Endothelial cell (in vitro differentiated cells): Measurements from ENCODE around the gene NOXA1. TPM values are rescaled to one million over a fixed set of nuclear protein-coding genes. Genes with fewer than 3 reads are reported as not detected.

ENCODE experiments used
- DNase-seq: peaks from one replicate; pipeline ENCODE4 v3.0.0; 2021; ENCODE audit warnings: low spot score
- H3K27ac Mint-ChIP-seq: one replicate; pipeline ENCODE4 v1.8.0; 2021; ENCODE audit warnings: mixed read lengths, inconsistent platforms; ENCODE audit not compliant: unreplicated experiment
- H3K27me3 Mint-ChIP-seq: one replicate; pipeline ENCODE4 v1.8.0; 2021; ENCODE audit warnings: mild to moderate bottlenecking, moderate library complexity, mixed read lengths, inconsistent platforms; ENCODE audit not compliant: unreplicated experiment
- H3K36me3 Mint-ChIP-seq: one replicate; pipeline ENCODE4 v1.8.0; 2021; ENCODE audit warnings: mild to moderate bottlenecking, low read depth, mixed read lengths, inconsistent platforms; ENCODE audit not compliant: unreplicated experiment
- H3K4me1 Mint-ChIP-seq: one replicate; pipeline ENCODE4 v1.8.0; 2021; ENCODE audit warnings: mild to moderate bottlenecking, mixed read lengths, inconsistent platforms; ENCODE audit not compliant: unreplicated experiment
- H3K4me3 Mint-ChIP-seq: one replicate; pipeline ENCODE4 v1.8.0; 2021; ENCODE audit warnings: mild to moderate bottlenecking, mixed read lengths, inconsistent platforms; ENCODE audit not compliant: unreplicated experiment
- H3K9me3 Mint-ChIP-seq: one replicate; pipeline ENCODE4 v1.8.0; 2021; ENCODE audit warnings: mixed read lengths, inconsistent platforms; ENCODE audit not compliant: unreplicated experiment
- microRNA-seq: library from miRNA; unstranded; fragments of <30 nt; microRNA quantifications from one replicate; pipeline ENCODE4, GENCODE V29; 2020; ENCODE audit not compliant: unreplicated experiment
- total RNA-seq: library from RNA; stranded (reverse); fragmentation: NEBNext Ultra II Directional; extraction: Animal tissue kit (Norgen Biotek cat#: 25700); gene quantifications from one replicate; pipeline ENCODE4 v1.2.1, GENCODE V29; 2021; ENCODE audit not compliant: unreplicated experiment
- TF ChIP-seq, protein P1 (sequence below): fragments of 200-600 bp; sonication (generic); IDR thresholded peaks from one replicate; pipeline ENCODE4 v1.5.0; 2021; ENCODE audit warnings: antibody characterized with exemption; ENCODE audit not compliant: unreplicated experiment

Gene NOXA1
- total RNA-seq, 1 donor from 2014 or later = 0.36 TPM

DNA sequence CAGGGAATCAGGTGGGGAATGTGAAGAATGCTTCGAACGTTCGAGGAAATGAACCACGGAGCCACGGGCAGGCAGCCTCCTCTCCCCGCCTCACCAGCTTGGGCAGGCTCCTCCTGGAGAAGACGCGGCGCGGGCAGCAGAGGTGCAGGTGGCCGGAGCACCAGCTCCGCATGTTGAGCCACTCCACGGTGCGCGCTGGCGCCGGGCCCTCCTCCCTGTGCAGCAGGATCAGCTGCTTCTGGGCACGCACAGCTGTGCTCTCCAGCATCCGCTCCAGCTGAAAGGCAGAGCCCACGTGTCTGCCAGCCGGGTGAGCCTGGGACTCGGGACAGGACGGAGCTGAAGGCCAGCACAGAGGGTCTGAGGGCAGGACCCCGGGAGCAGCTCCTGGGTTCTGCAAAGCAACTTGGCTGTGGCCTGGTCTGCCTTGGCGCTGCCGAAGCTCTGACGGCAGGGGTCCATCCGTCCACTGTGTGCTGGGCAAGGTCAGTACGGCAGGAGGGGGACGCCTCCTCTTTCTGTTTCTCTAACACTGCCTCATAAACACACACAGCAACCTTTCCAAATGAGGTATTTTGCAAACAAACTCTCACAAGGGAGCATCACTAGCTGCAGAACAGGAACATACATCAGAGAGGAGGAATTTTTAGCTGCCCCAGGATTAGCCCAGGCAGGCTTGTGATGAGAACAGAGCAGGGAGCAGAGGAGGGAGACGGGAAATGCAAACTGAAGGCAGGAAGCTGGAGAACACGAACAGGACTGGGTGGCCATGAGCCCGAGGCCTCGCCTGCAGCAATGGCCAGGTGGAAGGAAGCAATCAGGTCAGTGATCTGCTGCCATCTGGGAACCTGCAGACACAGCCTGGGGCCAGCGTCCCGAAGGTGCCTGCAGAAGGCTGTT lies 56.0 kb downstream of the NOXA1 start:
- Mint-ChIP-seq H3K36me3 (peaks cover 13% of the 10 kb centered on the region), H3K4me3 (peak overlapping the region; percentile 87), H3K4me1 (peaks cover 6% of the 10 kb centered on the region), H3K27ac (peak overlapping the region; percentile 93), H3K27me3 (peaks cover 7% of the 10 kb centered on the region), H3K9me3 (peaks cover 4% of the 10 kb centered on the region)
- TF ChIP-seq, protein P1, sequence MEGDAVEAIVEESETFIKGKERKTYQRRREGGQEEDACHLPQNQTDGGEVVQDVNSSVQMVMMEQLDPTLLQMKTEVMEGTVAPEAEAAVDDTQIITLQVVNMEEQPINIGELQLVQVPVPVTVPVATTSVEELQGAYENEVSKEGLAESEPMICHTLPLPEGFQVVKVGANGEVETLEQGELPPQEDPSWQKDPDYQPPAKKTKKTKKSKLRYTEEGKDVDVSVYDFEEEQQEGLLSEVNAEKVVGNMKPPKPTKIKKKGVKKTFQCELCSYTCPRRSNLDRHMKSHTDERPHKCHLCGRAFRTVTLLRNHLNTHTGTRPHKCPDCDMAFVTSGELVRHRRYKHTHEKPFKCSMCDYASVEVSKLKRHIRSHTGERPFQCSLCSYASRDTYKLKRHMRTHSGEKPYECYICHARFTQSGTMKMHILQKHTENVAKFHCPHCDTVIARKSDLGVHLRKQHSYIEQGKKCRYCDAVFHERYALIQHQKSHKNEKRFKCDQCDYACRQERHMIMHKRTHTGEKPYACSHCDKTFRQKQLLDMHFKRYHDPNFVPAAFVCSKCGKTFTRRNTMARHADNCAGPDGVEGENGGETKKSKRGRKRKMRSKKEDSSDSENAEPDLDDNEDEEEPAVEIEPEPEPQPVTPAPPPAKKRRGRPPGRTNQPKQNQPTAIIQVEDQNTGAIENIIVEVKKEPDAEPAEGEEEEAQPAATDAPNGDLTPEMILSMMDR = no peak
- DNase-seq = no peak

DNA sequence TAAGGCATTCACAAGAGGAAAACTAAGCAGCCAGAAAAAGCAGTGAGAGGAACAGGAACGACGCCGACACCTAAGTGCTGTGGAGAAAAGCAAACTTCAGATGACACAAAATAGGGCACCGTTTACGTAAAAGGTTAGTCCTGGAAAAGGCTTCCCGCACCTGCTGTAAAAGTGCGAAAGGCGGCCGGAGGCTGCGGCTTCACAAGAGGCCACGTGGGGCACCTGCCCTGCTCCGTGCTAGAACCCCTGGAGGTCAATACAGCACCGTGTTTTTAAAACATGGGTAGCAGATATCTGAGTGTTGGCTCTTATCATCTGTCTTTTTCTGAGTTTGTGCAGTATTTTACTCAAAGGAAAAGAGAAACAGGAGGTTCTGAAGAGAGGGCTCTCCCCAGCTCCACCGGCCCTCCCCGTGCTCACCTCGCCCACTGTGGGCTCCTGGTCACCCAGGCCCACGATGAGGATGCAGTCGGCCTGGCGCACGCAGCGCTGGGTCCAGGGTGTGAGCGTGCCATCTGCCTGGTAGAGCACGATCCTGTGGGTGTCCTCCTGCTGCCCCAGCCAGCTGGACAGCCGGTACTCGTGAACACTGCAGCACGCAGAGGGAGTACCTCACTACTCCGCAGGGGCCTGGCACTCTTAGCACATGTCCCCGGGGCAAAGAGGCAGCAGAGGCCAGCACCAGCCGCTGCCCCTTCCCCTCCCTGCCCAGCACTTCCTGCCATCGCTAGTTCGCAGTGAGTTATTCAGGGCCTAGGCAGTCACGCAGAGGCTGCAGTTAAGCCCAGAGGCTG lies 56.9 kb downstream of the NOXA1 start:
- Mint-ChIP-seq H3K36me3 (peaks cover 11% of the 10 kb centered on the region), H3K27me3 (peaks cover 7% of the 10 kb centered on the region), H3K4me1 (peaks cover 6% of the 10 kb centered on the region), H3K4me3 (peak overlapping the region; percentile 87), H3K27ac (peak overlapping the region; percentile 93), H3K9me3 (peaks cover 4% of the 10 kb centered on the region)
- no peak for DNase-seq
- TF ChIP-seq, protein P1 = no peak

DNA sequence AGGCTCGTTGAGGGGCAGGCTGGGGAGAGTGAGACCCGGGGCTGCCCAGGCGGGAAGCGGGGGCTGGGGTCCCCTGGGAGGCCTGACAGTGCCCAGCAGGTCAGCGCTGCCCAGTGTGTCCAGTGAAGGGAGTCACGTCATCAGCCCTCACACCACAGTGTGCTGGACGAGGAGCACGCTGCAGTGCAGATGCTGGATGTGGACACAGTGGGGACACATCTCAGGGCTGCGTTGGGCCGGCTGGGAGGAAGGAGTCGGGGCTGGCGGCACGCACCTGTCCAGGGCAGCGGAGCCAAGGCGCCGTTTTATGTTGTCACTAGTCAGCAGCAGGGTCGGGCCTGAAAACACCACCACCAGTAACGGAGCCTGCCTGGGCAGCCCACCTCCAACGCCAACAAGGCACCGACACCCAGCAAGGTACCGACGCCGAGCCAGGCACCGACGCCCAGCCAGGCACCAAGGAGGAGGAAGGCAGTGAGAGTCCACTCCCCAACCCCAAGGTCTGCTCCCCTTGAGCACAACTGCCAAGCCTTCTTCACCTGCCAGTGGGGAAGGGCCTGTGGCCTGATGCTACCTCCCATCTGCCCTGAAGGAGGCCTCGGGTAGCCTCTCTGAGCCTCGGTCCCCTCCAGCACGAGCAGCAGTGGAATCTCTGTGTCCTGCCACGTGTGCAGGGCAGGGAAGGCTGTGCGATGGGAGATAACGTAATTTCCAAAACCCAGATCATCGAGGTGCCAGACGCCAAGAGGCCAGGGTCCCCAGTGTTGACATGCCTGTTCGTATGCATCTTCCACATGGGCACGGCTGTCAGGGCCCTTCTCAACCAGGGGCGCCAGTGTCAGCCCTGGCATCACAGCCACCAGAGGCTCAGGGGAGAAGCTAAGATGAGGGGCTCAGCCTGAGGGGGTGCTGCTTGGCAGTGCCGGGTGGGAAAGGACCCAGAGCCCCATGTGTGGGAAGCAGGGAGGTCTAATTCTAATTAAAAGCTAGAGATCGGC lies 57.8 kb downstream of the NOXA1 start:
- peaks cover 6% of the 10 kb centered on the region for H3K4me1 Mint-ChIP-seq

DNA sequence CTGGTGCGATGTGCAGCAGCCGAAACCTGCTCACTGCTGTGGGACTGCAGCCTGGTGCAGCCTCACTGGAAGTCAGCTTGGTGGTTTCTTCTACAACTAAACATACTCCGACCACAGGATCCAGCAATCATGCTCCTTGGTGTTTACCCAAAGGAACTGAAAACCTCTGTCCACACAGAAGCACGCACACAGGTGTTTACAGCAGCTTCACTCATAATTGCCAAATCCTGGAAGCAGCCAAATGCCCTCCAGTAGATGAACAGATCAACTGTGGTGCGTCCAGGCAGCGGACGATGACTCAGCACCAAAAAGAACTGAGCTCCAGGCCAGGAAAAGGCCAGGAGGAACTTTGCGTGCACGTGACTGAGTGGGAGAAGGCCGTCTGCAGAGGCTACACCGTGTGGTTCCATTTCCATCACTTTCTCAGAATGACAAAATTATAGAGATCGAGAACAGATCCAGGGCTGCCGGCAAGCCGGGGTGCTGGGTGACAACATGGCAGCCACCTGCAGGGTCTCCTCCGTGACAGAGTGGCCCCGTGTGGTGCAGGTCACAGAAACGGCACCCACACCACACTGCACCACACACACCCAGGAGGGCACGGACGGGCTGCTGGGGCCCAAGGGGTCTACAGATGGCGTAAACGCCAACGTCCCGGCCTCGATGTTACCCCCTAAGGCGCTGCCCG lies 59.0 kb downstream of the NOXA1 start:
- Mint-ChIP-seq H3K9me3 (no peaks in the 10 kb centered on the region), H3K27me3 (peaks cover 5% of the 10 kb centered on the region), H3K27ac (no peak overlapping the region), H3K36me3 (peaks cover 3% of the 10 kb centered on the region), H3K4me3 (no peak overlapping the region), H3K4me1 (peaks cover 6% of the 10 kb centered on the region)
- TF ChIP-seq, protein P1 = no peak
- no peak for DNase-seq

More for the DNA sequence above, 57.8 kb downstream of the NOXA1 start:
- TF ChIP-seq, protein P1 = no peak
- Mint-ChIP-seq H3K27me3 (peaks cover 7% of the 10 kb centered on the region), H3K27ac (no peak overlapping the region), H3K9me3 (no peaks in the 10 kb centered on the region), H3K4me3 (no peak overlapping the region), H3K36me3 (peaks cover 6% of the 10 kb centered on the region)
- DNase-seq = no peak

Small RNA genes within 50 kb of the gene (microRNA-seq; reads per million reads assigned to microRNA genes)
- gene MIR7114 = 3.1 reads per million, percentile 39 among the genes with 10 or more reads in this experiment

Other genes with a start within 250 kb of the NOXA1 start
- gene ANAPC2, start 234.8 kb upstream of the NOXA1 start, total RNA-seq = 76.8 TPM
- 53.8 TPM for gene SSNA1, start 234.7 kb upstream of the NOXA1 start, total RNA-seq
- gene TPRN, start 222.7 kb upstream of the NOXA1 start, total RNA-seq = 8.2 TPM
- gene TMEM203, start 217.7 kb upstream of the NOXA1 start, total RNA-seq = 27.4 TPM
- 22.5 TPM for gene NDOR1, start 217.7 kb upstream of the NOXA1 start, total RNA-seq
- gene RNF208, start 201.2 kb upstream of the NOXA1 start, total RNA-seq = 1.1 TPM
- gene CYSRT1, start 198.2 kb upstream of the NOXA1 start, total RNA-seq = 1.4 TPM
- not detected for gene RNF224, start 195.9 kb upstream of the NOXA1 start, total RNA-seq
- not detected for gene SLC34A3, start 192.5 kb upstream of the NOXA1 start, total RNA-seq
- gene TUBB4B, start 182.1 kb upstream of the NOXA1 start, total RNA-seq = 134 TPM
- gene STPG3, start 172.1 kb upstream of the NOXA1 start, total RNA-seq = not detected
- 65.6 TPM for gene NELFB, start 168.1 kb upstream of the NOXA1 start, total RNA-seq
- 37.7 TPM for gene TOR4A, start 145.7 kb upstream of the NOXA1 start, total RNA-seq
- gene NRARP, start 121.1 kb upstream of the NOXA1 start, total RNA-seq = 170 TPM
- 19.9 TPM for gene EXD3, start 231 bp upstream of the NOXA1 start, total RNA-seq
- 0.21 TPM for gene ENTPD8, start 18.0 kb downstream of the NOXA1 start, total RNA-seq
- 43.0 TPM for gene NSMF, start 35.9 kb downstream of the NOXA1 start, total RNA-seq
- 3.9 TPM for gene PNPLA7, start 127.0 kb downstream of the NOXA1 start, total RNA-seq
- 41.4 TPM for gene MRPL41, start 128.5 kb downstream of the NOXA1 start, total RNA-seq
- 32.2 TPM for gene DPH7, start 155.5 kb downstream of the NOXA1 start, total RNA-seq
- 25.6 TPM for gene ZMYND19, start 167.1 kb downstream of the NOXA1 start, total RNA-seq
- 20.3 TPM for gene ARRDC1, start 182.3 kb downstream of the NOXA1 start, total RNA-seq
- 120 TPM for gene EHMT1, start 195.6 kb downstream of the NOXA1 start, total RNA-seq